Stimulated activated CD8-positive, alpha-beta memory T cell treated with anti-CD3 and anti-CD28 coated beads, Interleukin-2, amount 100 ng/mL, for 48 hours (primary cell): ENCODE measurements around the gene SLC25A20.
"Not testable (repeated sequence)": the region's sequence is repeated elsewhere in the genome, so short reads cannot be mapped to it uniquely, and the experiment has no call there.

ENCODE experiments used
- DNase-seq, 2 donors: peaks; one replicate each; pipeline ENCODE4 v3.0.0-alpha.2; 2020; ENCODE audit warnings: low read depth in 2 of 2

Gene SLC25A20

GRCh38 chr3:48847053-48847503, 51.6 kb downstream of the SLC25A20 start:
- peak; percentile 41 to 43 for DNase-seq

- DNase-seq: no peak
These were observed 53.5 kb downstream of the SLC25A20 start for GRCh38 chr3:48845170-48845569.

- no peak for DNase-seq
These were observed 61.5 kb downstream of the SLC25A20 start for GRCh38 chr3:48837163-48837562.

GRCh38 chr3:48835650-48836366, 62.9 kb downstream of the SLC25A20 start:
- no peak for DNase-seq

- no peak for DNase-seq
These were observed 66.0 kb downstream of the SLC25A20 start for GRCh38 chr3:48832684-48833083.

GRCh38 chr3:48830715-48831114, 68.0 kb downstream of the SLC25A20 start:
- DNase-seq: no peak

GRCh38 chr3:48829525-48829924, 69.2 kb downstream of the SLC25A20 start:
- DNase-seq: not testable (repeated sequence)

- DNase-seq: not testable (repeated sequence)
These were observed 70.8 kb downstream of the SLC25A20 start for GRCh38 chr3:48827874-48828273.

- no peak for DNase-seq
These were observed 72.2 kb downstream of the SLC25A20 start for GRCh38 chr3:48826451-48826850.

GRCh38 chr3:48820612-48821324, 77.9 kb downstream of the SLC25A20 start:
- no peak for DNase-seq

- DNase-seq: no peak
These were observed 79.2 kb downstream of the SLC25A20 start for GRCh38 chr3:48819234-48820221.

GRCh38 chr3:48811524-48811923, 87.2 kb downstream of the SLC25A20 start:
- no peak for DNase-seq
